HepG2 (cell line): Measurements from ENCODE around the gene IRS1. TPM values are rescaled to one million over a fixed set of nuclear protein-coding genes. Genes with fewer than 3 reads are reported as not detected.

Experiments
- ASH2L ChIP-seq: fragments of 300-600, 200-600 bp; sonication (generic); IDR thresholded peaks from 2 replicates; pipeline ENCODE4 v1.7.0; 2017; ENCODE audit warnings: low read depth, mild to moderate bottlenecking, moderate library complexity, mixed read lengths, low read length; ENCODE audit not compliant: insufficient read length
- CEBPZ ChIP-seq: IDR thresholded peaks from 2 replicates; pipeline ENCODE4 v1.6.1; 2012; ENCODE audit warnings: low read length, improper control_type of control experiment
- FOXA1 ChIP-seq, 2 experiments: fragments of 450-650 bp in 1 of 2; sonication (generic) in 1 of 2; formaldehyde crosslinking in 1 of 2; IDR thresholded peaks; 2 replicates each; pipeline versions ENCODE4 v1.4.0 to v1.6.1; 2016 to 2020; ENCODE audit warnings: missing genetic modification reagents in 1 of 2
- FOXC1 ChIP-seq: sonication (generic); formaldehyde crosslinking; IDR thresholded peaks from 2 replicates; pipeline ENCODE4 v1.8.0; 2022; ENCODE audit warnings: mild to moderate bottlenecking, missing genetic modification reagents, borderline replicate concordance
- FOXP4 ChIP-seq: sonication (generic); formaldehyde crosslinking; IDR thresholded peaks from 2 replicates; pipeline ENCODE4 v1.4.0; 2020; ENCODE audit warnings: missing genetic modification reagents
- GATAD2A ChIP-seq: IDR thresholded peaks from 2 replicates; pipeline ENCODE4 v1.6.1; 2016
- GLMP ChIP-seq: sonication (generic); formaldehyde crosslinking; IDR thresholded peaks from 2 replicates; pipeline ENCODE4 v1.9.0; 2021; ENCODE audit warnings: missing genetic modification reagents, mild to moderate bottlenecking, borderline replicate concordance
- HMGXB4 ChIP-seq, 2 experiments: sonication (generic) in 1 of 2; formaldehyde crosslinking in 1 of 2; IDR thresholded peaks; 2 replicates each; pipeline versions ENCODE4 v1.4.0 to v1.6.1; 2018 to 2020; ENCODE audit warnings: missing genetic modification reagents in 2 of 2, borderline replicate concordance in 1 of 2, low read depth in 1 of 2, mild to moderate bottlenecking in 1 of 2, missing biosample characterization in 1 of 2
- HNRNPH1 ChIP-seq: fragments of 200-400 bp; formaldehyde crosslinking; optimal IDR thresholded peaks from 2 replicates; pipeline ENCODE3; 2017; ENCODE audit warnings: mild to moderate bottlenecking, low read depth, low read length
- MED1 ChIP-seq: sonication (generic); formaldehyde crosslinking; IDR thresholded peaks from 2 replicates; pipeline ENCODE4 v1.4.0; 2020; ENCODE audit warnings: missing genetic modification reagents
- NFE2 ChIP-seq: sonication (generic); formaldehyde crosslinking; IDR thresholded peaks from 2 replicates; pipeline ENCODE4 v1.4.0; 2020; ENCODE audit warnings: missing genetic modification reagents
- PHB2 ChIP-seq: fragments of 450-650 bp; IDR thresholded peaks from 2 replicates; pipeline ENCODE4 v1.6.1; 2018; ENCODE audit not compliant: partially characterized antibody
- STAG1 ChIP-seq: sonication (generic); formaldehyde crosslinking; IDR thresholded peaks from 2 replicates; pipeline ENCODE4 v1.4.0; 2020; ENCODE audit warnings: missing genetic modification reagents
- ZKSCAN8 ChIP-seq: IDR thresholded peaks from 2 replicates; pipeline ENCODE4 v1.6.1; 2016; ENCODE audit warnings: borderline replicate concordance, missing genetic modification reagents, missing compliant biosample characterization
- ZNF484 ChIP-seq: sonication (generic); formaldehyde crosslinking; IDR thresholded peaks from 2 replicates; pipeline ENCODE4 v1.5.1; 2020; ENCODE audit warnings: mild to moderate bottlenecking, low read depth, missing genetic modification reagents, borderline replicate concordance
- ZNF577 ChIP-seq: sonication (generic); formaldehyde crosslinking; IDR thresholded peaks from 2 replicates; pipeline ENCODE4 v1.4.0; 2020; ENCODE audit warnings: mild to moderate bottlenecking, low read depth, missing genetic modification reagents, borderline replicate concordance
- ZNF644 ChIP-seq: IDR thresholded peaks from 2 replicates; pipeline ENCODE4 v1.6.1; 2016; ENCODE audit warnings: low read depth
- ZNF672 ChIP-seq: sonication (generic); formaldehyde crosslinking; IDR thresholded peaks from 2 replicates; pipeline ENCODE4 v1.8.1; 2022; ENCODE audit warnings: missing genetic modification reagents
- ZNF747 ChIP-seq: sonication (generic); formaldehyde crosslinking; IDR thresholded peaks from 2 replicates; pipeline ENCODE4 v1.8.1; 2023; ENCODE audit warnings: missing genetic modification reagents, mild to moderate bottlenecking, borderline replicate concordance
- ZNF776 ChIP-seq: sonication (generic); formaldehyde crosslinking; IDR thresholded peaks from 2 replicates; pipeline ENCODE4 v1.4.0; 2020; ENCODE audit warnings: mild to moderate bottlenecking, missing genetic modification reagents
- polyA plus RNA-seq, 8 experiments: library from polyadenylated mRNA; depleted of rRNA in 3 of 8; stranded (reverse) in 7 of 8; unstranded in 1 of 8; fragments of >200 nt; fragmentation: Illumina TruSeq in 4 of 8; extraction: Trizol in 4 of 8; gene quantifications; 2 replicates each; pipeline versions ENCODE4 v1.2.1 to v1.2.3, GENCODE V29; 2011 to 2016; ENCODE audit warnings: low read depth in 4 of 8, missing spikeins in 1 of 8, mixed read lengths in 1 of 8; ENCODE audit not compliant: insufficient read depth in 1 of 8
- total RNA-seq, 5 experiments: library from RNA; depleted of rRNA; stranded (reverse); fragments of >200 nt; fragmentation: Illumina TruSeq; extraction: Trizol; gene quantifications; 2 replicates each; pipeline ENCODE4 v1.2.3, GENCODE V29; 2016; ENCODE audit warnings: low read depth in 1 of 5
- TF ChIP-seq, protein P1 (sequence below): IDR thresholded peaks from 2 replicates; pipeline ENCODE4 v1.6.1; 2016; ENCODE audit warnings: low read depth, borderline replicate concordance

IRS1 gene
- total and polyA plus RNA-seq, 2 of the 13 experiments (the other 11 are each of a cell fraction or from before 2014, with no cell fraction given) = 8.7 to 9.0 TPM

- peak; percentile 82 for TF ChIP-seq FOXP4 (CRISPR knock-in tag)
- TF ChIP-seq MED1 (CRISPR knock-in tag) = 0 out of 2 replicates have a peak, but pooled peaks have one; percentile 27
- no peak for TF ChIP-seq NFE2
- no peak for TF ChIP-seq GLMP (CRISPR knock-in tag)
- TF ChIP-seq FOXC1 = no peak
- no peak for TF ChIP-seq ZNF577
- no peak for TF ChIP-seq CEBPZ
- no peak for TF ChIP-seq HMGXB4 (CRISPR knock-in tag; IDR thresholded peaks at IDR 0.05; ENCODE audit: borderline replicate concordance in 1 of 2, low read depth in 1 of 2)
- TF ChIP-seq ZKSCAN8 (CRISPR knock-in tag) = no peak
- TF ChIP-seq GATAD2A (CRISPR knock-in tag) = peak; percentile 68; the same call in 1 of the 2 replicates
- no peak for TF ChIP-seq ZNF644 (CRISPR knock-in tag)
- TF ChIP-seq ASH2L = peak; percentile 34
- TF ChIP-seq FOXA1 (IDR thresholded peaks at IDR 0.05) = peak; percentile 73
- peak; percentile 77 for TF ChIP-seq FOXA1 (CRISPR knock-in tag; IDR thresholded peaks at IDR 0.05)
- TF ChIP-seq ZNF776 = no peak
- TF ChIP-seq PHB2 = no peak
- TF ChIP-seq ZNF672 (CRISPR knock-in tag) = no peak
- TF ChIP-seq ZNF747 (CRISPR knock-in tag) = no peak
- TF ChIP-seq STAG1 (CRISPR knock-in tag) = no peak
- TF ChIP-seq HNRNPH1 = no peak
- TF ChIP-seq, protein P1, sequence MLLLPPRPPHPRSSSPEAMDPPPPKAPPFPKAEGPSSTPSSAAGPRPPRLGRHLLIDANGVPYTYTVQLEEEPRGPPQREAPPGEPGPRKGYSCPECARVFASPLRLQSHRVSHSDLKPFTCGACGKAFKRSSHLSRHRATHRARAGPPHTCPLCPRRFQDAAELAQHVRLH (CRISPR knock-in tag) = no peak
- TF ChIP-seq ZNF484 = no peak
Measured at GRCh38 chr2:226838722-226839121, 39.1 kb upstream of the IRS1 start (continued).
